GM19025 (cell line): Measurements from ENCODE around the gene RMDN3.
A peak's percentile ranks its signal among the peaks of the same experiment; 100 is the strongest.

Experiments used
- ATAC-seq: cut with Tn5 transposase; IDR thresholded peaks from one replicate; pipeline ENCODE4 v1.9.1; 2021; ENCODE audit warnings: mild to moderate bottlenecking, low read depth, moderate library complexity; ENCODE audit not compliant: unreplicated experiment

Gene RMDN3

DNA sequence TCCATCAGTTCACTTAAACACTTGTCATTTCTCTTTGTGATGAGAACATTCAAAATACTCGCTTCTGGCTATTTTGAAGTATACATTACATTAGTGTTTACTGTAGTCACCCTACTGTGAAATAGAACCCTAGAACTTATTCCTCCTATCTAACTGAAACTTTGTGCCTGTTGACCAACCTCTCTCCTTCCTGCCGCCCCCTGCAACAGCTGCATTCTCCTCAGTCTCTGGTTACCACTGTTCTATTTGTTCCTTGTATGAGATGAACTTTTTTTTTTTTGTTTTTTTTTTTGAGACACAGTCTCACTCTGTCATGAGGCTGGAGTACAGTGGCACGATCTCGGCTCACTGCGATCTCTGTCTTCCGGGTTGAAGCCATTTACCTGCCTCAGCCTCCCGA, 57.1 kb downstream of the RMDN3 start:
- ATAC-seq: no peak

DNA sequence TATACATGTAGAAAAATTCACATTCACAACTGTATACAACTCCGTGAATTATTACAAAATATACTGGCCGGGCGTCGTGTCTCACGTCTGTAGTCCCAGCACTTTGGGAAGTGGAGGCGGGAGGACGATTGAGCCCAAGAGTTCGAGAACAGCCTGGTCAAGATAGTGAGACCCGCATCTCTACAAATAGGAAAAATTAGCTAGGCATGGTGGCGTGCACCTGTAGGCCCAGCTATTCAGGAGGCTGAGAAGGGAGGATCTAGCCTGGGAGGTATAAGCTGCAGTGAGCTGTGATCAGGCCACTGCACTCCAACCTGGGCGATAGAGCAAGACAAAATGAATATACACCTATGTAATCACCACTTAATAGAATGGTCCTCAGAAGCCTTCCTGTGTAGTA, 58.8 kb downstream of the RMDN3 start:
- ATAC-seq: no peak

DNA sequence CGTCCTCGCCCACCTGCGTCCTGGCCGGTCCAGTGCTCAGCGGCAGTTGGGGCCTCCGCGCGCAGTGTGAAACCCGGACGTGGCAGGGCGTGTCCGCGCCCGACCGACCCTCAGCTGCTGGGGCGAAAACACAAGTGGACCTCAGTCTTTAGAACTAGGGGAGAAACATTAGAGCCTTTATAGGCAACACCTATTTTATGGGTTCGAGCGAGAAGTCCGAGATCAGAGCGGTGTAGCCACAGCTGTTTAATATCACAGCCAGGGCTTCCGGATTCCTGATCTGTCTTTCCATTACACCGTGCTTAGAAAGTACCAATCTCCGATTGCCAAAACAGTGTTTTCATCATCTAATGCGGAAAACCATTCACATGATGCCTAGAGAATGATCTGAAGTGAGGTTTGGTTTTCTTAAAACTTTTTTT, 59.6 kb downstream of the RMDN3 start:
- ATAC-seq: peak; percentile 28

GRCh38 chr15:40694688-40695468, 60.2 kb downstream of the RMDN3 start, which contains the start of gene RAD51:
TSS of gene RAD51 (plus strand) at chr15:40695174. CDS start at chr15:40698759, 3,585 bp downstream.
- ATAC-seq: peak; percentile 86

DNA sequence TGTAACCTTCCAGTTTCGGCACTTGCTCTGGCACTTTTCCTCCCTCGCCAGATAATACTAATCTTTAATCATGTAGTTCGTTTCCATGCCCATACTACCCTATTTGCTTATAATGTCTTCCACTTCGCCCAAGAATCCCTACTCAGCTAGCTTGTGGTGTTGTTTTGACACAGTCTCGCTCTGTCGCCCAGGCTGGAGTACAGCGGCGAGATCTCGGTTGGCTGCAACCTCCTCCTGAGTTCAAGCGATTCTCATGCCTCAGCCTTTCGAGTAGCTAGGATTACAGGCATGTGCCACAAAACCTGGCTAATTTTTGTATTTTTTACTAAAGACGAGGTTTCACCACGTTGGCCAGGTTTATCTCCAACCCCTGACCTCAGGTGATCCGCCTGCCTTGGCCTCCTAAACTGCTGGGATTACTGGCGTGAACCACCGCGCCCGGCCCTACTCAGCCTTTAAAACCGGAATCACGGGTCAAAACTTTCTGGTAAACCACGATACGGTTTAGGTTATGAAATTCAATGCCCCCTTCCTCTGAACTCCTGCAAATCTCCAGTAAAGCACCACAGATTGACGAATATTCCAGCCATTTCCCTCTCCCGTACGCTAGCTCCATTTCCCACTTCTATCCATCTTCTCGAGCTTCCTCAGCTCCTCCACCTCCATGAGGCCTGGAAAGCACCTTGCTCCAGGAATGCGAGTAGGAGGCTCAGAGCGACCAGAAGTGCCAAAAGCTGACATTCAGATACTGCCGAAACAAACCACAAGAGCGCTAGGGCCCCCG, 61.0 kb downstream of the RMDN3 start:
- no peak for ATAC-seq

DNA sequence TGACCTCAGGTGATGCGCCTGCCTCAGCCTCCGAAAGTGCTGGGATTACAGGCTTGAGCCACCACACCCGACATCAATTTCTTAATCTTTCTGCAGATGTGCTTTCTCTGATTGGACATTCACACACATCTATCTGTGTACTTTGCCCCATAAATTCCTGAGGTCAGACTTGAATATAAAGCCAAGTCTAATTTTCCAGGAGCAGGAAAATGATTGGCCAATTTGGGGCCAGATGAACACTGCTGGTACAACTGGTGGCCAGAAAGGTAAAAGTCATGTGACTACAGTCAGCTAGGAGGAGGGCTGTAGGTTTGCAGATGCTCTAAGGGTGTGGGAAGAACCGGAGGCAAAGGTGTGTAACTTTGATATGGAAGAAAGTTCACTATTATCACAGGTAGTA, 63.3 kb downstream of the RMDN3 start:
- ATAC-seq: no peak

- ATAC-seq: no peak
These were observed 65.9 kb downstream of the RMDN3 start for GRCh38 chr15:40688932-40689799.
